ENCODE results near the gene PF4V1.
A peak's percentile ranks its signal among the peaks of the same experiment; 100 is the strongest.

Gene PF4V1

GRCh38 chr4:73867783-73868182, 14.7 kb downstream of the PF4V1 start:
- peak; percentile 75 for DNase-seq
- in situ Hi-C loops (cut with HindIII; ENCODE audit: low pct_ligation_motif_present, low pct_unique_long_range_greater_than_20kb, low sequenced_read_pairs), result no loop called here

- peak; percentile 46 for DNase-seq
- in situ Hi-C loops (cut with HindIII; ENCODE audit: low pct_ligation_motif_present, low pct_unique_long_range_greater_than_20kb, low sequenced_read_pairs), result no loop called here
These were observed 15.4 kb downstream of the PF4V1 start for GRCh38 chr4:73868206-73869129.

- in situ Hi-C loops (cut with HindIII; ENCODE audit: low pct_ligation_motif_present, low pct_unique_long_range_greater_than_20kb, low sequenced_read_pairs), result no loop called here
- DNase-seq, result peak; percentile 83
These were observed 16.3 kb downstream of the PF4V1 start, which contains the start of gene CXCL1 for GRCh38 chr4:73869130-73870055. CXCL1 (plus strand) TSS chr4:73869393; CDS start chr4:73869471, 78 bp downstream.

- DNase-seq, result peak; percentile 58
- in situ Hi-C loops (cut with HindIII; ENCODE audit: low pct_ligation_motif_present, low pct_unique_long_range_greater_than_20kb, low sequenced_read_pairs), result no loop called here
These were observed 17.2 kb downstream of the PF4V1 start for GRCh38 chr4:73870260-73870659.

GRCh38 chr4:73870768-73871167, 17.7 kb downstream of the PF4V1 start:
- peak; percentile 20 for DNase-seq
- in situ Hi-C loops (cut with HindIII; ENCODE audit: low pct_ligation_motif_present, low pct_unique_long_range_greater_than_20kb, low sequenced_read_pairs), result no loop called here

GRCh38 chr4:73871511-73872310, 18.6 kb downstream of the PF4V1 start:
- in situ Hi-C loops (cut with HindIII; ENCODE audit: low pct_ligation_motif_present, low pct_unique_long_range_greater_than_20kb, low sequenced_read_pairs), result no loop called here
- DNase-seq, result peak; percentile 64

- in situ Hi-C loops (cut with HindIII; ENCODE audit: low pct_ligation_motif_present, low pct_unique_long_range_greater_than_20kb, low sequenced_read_pairs), result no loop called here
- DNase-seq, result peak; percentile 50
These were observed 19.4 kb downstream of the PF4V1 start for GRCh38 chr4:73872316-73873108.

- in situ Hi-C loops (cut with HindIII; ENCODE audit: low pct_ligation_motif_present, low pct_unique_long_range_greater_than_20kb, low sequenced_read_pairs), result no loop called here
- no peak for DNase-seq
These were observed 21.3 kb downstream of the PF4V1 start for GRCh38 chr4:73874386-73874785.

- in situ Hi-C loops (cut with HindIII; ENCODE audit: low pct_ligation_motif_present, low pct_unique_long_range_greater_than_20kb, low sequenced_read_pairs), result no loop called here
- no peak for DNase-seq
These were observed 22.3 kb downstream of the PF4V1 start for GRCh38 chr4:73875401-73875800.

- in situ Hi-C loops (cut with HindIII; ENCODE audit: low pct_ligation_motif_present, low pct_unique_long_range_greater_than_20kb, low sequenced_read_pairs), result no loop called here
- peak; percentile 23 for DNase-seq
These were observed 30.2 kb downstream of the PF4V1 start for GRCh38 chr4:73883306-73883705.

- DNase-seq, result peak; percentile 45
- in situ Hi-C loops (cut with HindIII; ENCODE audit: low pct_ligation_motif_present, low pct_unique_long_range_greater_than_20kb, low sequenced_read_pairs), result no loop called here
These were observed 32.6 kb downstream of the PF4V1 start for GRCh38 chr4:73885574-73886267.

- no peak for DNase-seq
- in situ Hi-C loops (cut with HindIII; ENCODE audit: low pct_ligation_motif_present, low pct_unique_long_range_greater_than_20kb, low sequenced_read_pairs), result no loop called here
These were observed 38.2 kb downstream of the PF4V1 start for GRCh38 chr4:73891326-73891725.

- no peak for DNase-seq
- in situ Hi-C loops (cut with HindIII; ENCODE audit: low pct_ligation_motif_present, low pct_unique_long_range_greater_than_20kb, low sequenced_read_pairs), result no loop called here
These were observed 38.8 kb downstream of the PF4V1 start for GRCh38 chr4:73891739-73892405.

GRCh38 chr4:73892966-73893365, 39.9 kb downstream of the PF4V1 start:
- no peak for DNase-seq
- in situ Hi-C loops (cut with HindIII; ENCODE audit: low pct_ligation_motif_present, low pct_unique_long_range_greater_than_20kb, low sequenced_read_pairs), result no loop called here

- in situ Hi-C loops (cut with HindIII; ENCODE audit: low pct_ligation_motif_present, low pct_unique_long_range_greater_than_20kb, low sequenced_read_pairs), result no loop called here
- no peak for DNase-seq
These were observed 40.9 kb downstream of the PF4V1 start for GRCh38 chr4:73894001-73894400.

- DNase-seq, result no peak
- in situ Hi-C loops (cut with HindIII; ENCODE audit: low pct_ligation_motif_present, low pct_unique_long_range_greater_than_20kb, low sequenced_read_pairs), result no loop called here
These were observed 42.4 kb downstream of the PF4V1 start for GRCh38 chr4:73895201-73896175.

Measured in ACHN (cell line).